ENCODE measurements around the gene GBX2.
A peak's percentile ranks its signal among the peaks of the same experiment; 100 is the strongest.
"Not testable (repeated sequence)": the region's sequence is repeated elsewhere in the genome, so short reads cannot be mapped to it uniquely, and the experiment has no call there.

Gene GBX2

GRCh38 chr2:236156095-236156859 is 11.9 kb downstream of the GBX2 start:
- Mint-ChIP-seq H3K4me1 (peaks cover 6% of the 10 kb centered on the region), H3K4me3 (no peak overlapping the region), H3K36me3 (no peaks in the 10 kb centered on the region), H3K27ac (no peak overlapping the region), H3K9me3 (peaks cover 7% of the 10 kb centered on the region)
- ATAC-seq (no peak), DNase-seq (ENCODE audit: low spot score in 2 of 2) (no peak)

DNA sequence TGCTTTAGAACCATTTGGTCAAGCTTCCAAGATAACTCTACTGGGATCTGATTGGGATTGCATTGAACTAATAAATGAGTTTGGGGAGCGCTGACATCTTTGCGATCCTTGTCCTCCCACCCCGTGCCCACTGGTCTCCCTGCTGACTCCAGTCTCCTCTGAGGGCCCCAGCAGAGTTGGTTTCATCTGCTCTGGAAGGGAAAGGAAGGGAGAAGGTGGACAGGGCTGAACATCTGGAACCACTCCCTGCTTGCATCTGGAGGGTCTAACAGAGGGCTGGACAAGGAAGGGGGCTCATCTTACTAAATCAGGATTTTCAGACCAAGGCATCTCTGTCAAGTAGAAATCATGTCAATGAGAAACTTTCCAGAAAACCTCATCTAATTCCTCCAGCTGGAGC is 12.8 kb downstream of the GBX2 start:
- no peak overlapping the region for H3K4me3 Mint-ChIP-seq
- H3K27ac Mint-ChIP-seq, result no peak overlapping the region

GRCh38 chr2:236146436-236146835 is 21.8 kb downstream of the GBX2 start:
- no peak for DNase-seq (ENCODE audit: low spot score in 2 of 2)
- H3K36me3 Mint-ChIP-seq, result no peaks in the 10 kb centered on the region

More for the DNA sequence above, 12.8 kb downstream of the GBX2 start:
- ATAC-seq (no peak), DNase-seq (ENCODE audit: low spot score in 2 of 2) (no peak)
- peaks cover 7% of the 10 kb centered on the region for H3K9me3 Mint-ChIP-seq
- peaks cover 6% of the 10 kb centered on the region for H3K4me1 Mint-ChIP-seq
- H3K36me3 Mint-ChIP-seq, result no peaks in the 10 kb centered on the region

DNA sequence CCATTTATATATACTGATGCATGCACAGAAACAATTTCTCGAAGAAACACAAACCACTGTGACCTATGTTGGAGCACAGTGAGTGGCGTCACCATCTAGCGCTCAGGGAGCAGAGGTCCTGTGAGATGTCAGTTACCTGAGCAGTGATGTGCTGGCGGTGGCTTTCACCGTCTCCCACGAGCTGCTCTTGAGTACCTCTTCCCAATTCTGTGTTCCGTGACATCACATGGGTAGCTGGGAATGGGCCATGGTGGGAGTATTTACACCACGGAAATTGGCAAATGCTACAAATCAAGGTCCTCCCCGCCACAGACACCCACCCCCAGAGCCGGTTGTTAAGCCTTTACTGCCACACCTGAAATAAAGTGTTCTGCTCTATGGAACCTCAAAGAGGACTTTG is 24.4 kb downstream of the GBX2 start:
- no peaks in the 10 kb centered on the region for H3K9me3 Mint-ChIP-seq
- DNase-seq (ENCODE audit: low spot score in 2 of 2) (no peak), ATAC-seq (no peak)
- H3K4me1 Mint-ChIP-seq, result peaks cover 6% of the 10 kb centered on the region
- no peak overlapping the region for H3K4me3 Mint-ChIP-seq
- no peak overlapping the region for H3K27ac Mint-ChIP-seq
- no peaks in the 10 kb centered on the region for H3K36me3 Mint-ChIP-seq

More at GRCh38 chr2:236146436-236146835, 21.8 kb downstream of the GBX2 start:
- H3K27ac Mint-ChIP-seq, result no peak overlapping the region
- no peaks in the 10 kb centered on the region for H3K9me3 Mint-ChIP-seq
- no peak for ATAC-seq
- H3K4me3 Mint-ChIP-seq, result no peak overlapping the region
- peaks cover 6% of the 10 kb centered on the region for H3K4me1 Mint-ChIP-seq

DNA sequence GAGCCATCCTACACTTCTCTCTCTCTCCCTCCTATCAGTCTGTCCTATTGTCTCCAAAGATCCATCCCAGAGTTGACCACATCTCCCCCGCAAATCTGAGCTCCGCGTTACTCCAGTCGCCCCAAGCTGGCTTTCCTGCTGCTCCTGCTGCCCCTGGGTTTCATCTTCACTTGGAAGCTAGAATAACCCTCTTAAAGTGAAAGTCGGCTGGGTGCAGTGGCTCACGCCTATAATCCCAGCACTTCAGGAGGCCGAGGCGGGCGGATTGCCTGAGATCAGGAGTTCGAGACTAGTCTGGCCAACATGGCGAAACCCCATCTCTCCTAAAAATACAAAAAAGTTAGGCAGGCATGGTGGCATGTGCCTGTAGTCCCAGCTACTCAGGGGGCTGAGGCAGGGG is 26.6 kb downstream of the GBX2 start:
- H3K4me3 Mint-ChIP-seq; H3K4me1 Mint-ChIP-seq; H3K9me3 Mint-ChIP-seq; H3K36me3 Mint-ChIP-seq; DNase-seq (ENCODE audit: low spot score in 2 of 2); ATAC-seq: not testable (repeated sequence)
- H3K27ac Mint-ChIP-seq, result peak overlapping the region; percentile 83

- Mint-ChIP-seq H3K4me1 (no peaks in the 10 kb centered on the region), H3K9me3 (no peaks in the 10 kb centered on the region), H3K36me3 (no peaks in the 10 kb centered on the region), H3K27ac (no peak overlapping the region), H3K4me3 (no peak overlapping the region)
- ATAC-seq (no peak), DNase-seq (ENCODE audit: low spot score in 2 of 2) (no peak)
These were observed 31.1 kb downstream of the GBX2 start for GRCh38 chr2:236137066-236137465.

DNA sequence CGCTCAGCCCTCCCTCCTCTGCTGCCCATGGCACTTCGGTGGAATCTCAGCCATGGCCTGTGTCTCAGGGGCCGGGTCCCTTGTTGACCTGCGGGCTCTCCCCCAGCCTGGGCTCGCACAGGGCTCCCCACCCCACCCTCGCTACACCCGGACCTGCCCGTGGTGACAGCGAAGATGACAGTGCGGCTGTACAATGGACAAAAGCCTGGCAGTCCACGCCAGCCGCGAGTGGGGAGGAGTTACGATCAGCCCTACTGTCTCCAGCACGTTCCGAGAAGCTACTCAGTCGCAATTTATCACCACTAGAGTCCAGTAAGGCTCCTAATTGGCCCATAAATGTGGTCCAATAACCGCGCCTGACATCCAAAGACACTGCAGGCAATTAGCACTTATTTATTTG is 31.6 kb downstream of the GBX2 start:
- ATAC-seq, result no peak
- H3K27ac Mint-ChIP-seq, result no peak overlapping the region
- no peaks in the 10 kb centered on the region for H3K4me1 Mint-ChIP-seq
- no peaks in the 10 kb centered on the region for H3K9me3 Mint-ChIP-seq
- no peak for DNase-seq (ENCODE audit: low spot score in 2 of 2)
- H3K36me3 Mint-ChIP-seq, result no peaks in the 10 kb centered on the region
- no peak overlapping the region for H3K4me3 Mint-ChIP-seq

DNA sequence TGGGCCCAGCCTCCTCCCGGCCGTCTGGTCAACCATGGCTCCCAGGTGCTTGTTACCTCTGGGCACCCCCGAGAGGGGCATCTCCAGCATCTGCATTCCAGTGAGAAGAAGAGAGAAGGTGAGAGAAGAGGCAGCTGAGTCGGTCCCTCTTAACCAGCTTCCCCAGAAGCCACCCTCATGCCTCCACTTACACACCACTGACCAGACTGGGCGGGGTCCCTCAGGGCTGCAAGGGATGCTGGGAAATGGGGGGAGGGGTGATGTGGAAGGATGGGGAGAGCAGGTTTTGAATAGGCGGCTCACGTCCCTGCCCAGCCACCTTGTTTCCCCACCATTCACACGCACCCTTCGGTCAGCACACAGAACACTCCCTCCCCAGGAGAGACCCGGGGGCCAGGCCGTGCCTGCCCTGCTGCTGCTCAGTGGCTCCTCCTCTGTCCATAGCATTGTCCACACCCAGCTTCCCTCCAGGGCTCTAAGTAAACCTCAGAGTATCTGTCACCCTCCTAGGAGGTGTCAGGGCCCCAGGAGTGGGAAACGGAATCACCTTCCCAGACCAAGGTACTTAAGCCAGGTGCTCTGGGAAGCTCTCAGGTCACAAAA is 34.7 kb downstream of the GBX2 start:
- DNase-seq (ENCODE audit: low spot score in 2 of 2) (no peak), ATAC-seq (no peak)
- Mint-ChIP-seq H3K4me1 (no peaks in the 10 kb centered on the region), H3K9me3 (no peaks in the 10 kb centered on the region), H3K36me3 (no peaks in the 10 kb centered on the region), H3K27ac (no peak overlapping the region), H3K4me3 (no peak overlapping the region)

DNA sequence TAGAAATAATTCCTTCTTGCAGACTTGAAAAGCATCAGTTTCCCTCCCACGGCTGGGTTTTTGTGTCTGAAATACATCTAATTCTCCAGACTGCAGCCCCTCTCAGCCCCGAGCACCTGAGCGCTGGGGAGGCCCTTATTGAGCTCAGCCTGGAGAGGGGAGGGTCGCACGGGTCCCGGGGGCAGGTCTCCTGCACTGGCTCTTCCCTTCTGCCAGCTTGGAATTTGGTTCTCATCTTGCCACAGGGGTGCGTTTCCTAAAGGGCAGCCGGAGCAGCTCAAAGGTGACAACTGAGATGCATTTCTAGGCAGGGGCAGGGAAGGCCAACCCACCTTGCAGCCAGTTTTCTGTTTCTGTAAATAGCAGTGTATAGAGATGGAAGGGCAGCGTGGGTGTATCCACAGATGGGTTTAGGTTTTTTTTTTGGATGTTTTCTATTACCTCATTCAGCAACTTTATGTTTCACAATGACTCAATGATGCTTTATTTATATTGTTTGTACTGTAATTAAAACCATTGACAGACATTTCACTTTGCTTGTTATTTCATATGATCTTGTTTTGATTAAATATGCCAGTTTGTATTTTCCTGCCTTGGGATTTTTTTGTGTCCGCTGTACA is 37.0 kb downstream of the GBX2 start:
- Mint-ChIP-seq H3K36me3 (no peaks in the 10 kb centered on the region), H3K9me3 (no peaks in the 10 kb centered on the region), H3K27ac (no peak overlapping the region), H3K4me1 (no peaks in the 10 kb centered on the region), H3K4me3 (no peak overlapping the region)
- ATAC-seq (no peak), DNase-seq (ENCODE audit: low spot score in 2 of 2) (no peak)

- ATAC-seq (no peak), DNase-seq (ENCODE audit: low spot score in 2 of 2) (no peak)
- Mint-ChIP-seq H3K4me3 (no peak overlapping the region), H3K27ac (no peak overlapping the region), H3K4me1 (no peaks in the 10 kb centered on the region), H3K36me3 (peaks cover under 1% of the 10 kb centered on the region), H3K9me3 (no peaks in the 10 kb centered on the region)
These were observed 37.7 kb downstream of the GBX2 start for GRCh38 chr2:236130349-236130998.

DNA sequence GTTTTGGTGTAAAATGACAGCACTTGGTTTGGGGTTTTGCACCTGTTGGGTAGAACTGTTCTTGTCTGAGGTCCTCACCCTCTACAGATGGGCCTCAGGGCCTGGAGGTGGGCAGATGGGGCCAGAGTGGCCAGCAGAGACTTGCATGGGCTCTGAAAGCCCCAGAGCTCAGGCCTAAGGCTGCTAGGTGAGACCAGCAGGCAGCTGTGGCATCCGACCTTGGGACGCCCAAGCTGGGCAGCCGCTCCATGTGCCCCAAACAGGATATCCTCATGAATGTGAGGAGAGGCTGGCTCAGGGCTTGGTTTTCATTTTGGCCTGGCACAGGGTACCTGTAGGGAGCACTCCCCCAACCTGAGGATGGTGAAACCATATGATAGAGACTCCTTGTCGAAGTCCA is 38.3 kb downstream of the GBX2 start:
- H3K27ac Mint-ChIP-seq, result no peak overlapping the region
- peaks cover 6% of the 10 kb centered on the region for H3K36me3 Mint-ChIP-seq
- no peak overlapping the region for H3K4me3 Mint-ChIP-seq
- H3K9me3 Mint-ChIP-seq, result no peaks in the 10 kb centered on the region
- H3K4me1 Mint-ChIP-seq, result no peaks in the 10 kb centered on the region
- ATAC-seq, result no peak
- DNase-seq (ENCODE audit: low spot score in 2 of 2), result no peak

DNA sequence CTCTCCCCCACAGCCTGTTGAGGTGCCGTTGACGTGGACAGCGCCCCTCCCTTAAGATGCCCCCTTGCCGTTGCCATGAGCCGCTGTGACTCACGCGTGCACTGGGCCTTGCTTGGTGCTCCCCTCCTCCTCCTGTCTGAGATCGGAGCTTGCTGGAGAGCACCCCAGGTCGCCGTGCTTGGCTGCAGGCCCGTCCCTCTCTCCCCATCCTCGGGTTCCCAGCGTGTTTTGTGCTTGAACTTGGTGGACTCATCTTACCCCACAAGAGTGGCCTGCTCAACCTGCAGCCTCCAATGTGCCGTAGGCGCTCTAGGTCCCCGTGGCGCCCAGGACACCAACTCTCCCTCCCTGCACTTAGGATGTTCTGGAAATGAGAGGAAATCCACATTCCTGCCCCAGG is 39.9 kb downstream of the GBX2 start:
- Mint-ChIP-seq H3K4me1 (no peaks in the 10 kb centered on the region), H3K9me3 (no peaks in the 10 kb centered on the region), H3K36me3 (peaks cover 7% of the 10 kb centered on the region), H3K27ac (no peak overlapping the region), H3K4me3 (no peak overlapping the region)
- DNase-seq (ENCODE audit: low spot score in 2 of 2), result no peak
- ATAC-seq, result no peak

DNA sequence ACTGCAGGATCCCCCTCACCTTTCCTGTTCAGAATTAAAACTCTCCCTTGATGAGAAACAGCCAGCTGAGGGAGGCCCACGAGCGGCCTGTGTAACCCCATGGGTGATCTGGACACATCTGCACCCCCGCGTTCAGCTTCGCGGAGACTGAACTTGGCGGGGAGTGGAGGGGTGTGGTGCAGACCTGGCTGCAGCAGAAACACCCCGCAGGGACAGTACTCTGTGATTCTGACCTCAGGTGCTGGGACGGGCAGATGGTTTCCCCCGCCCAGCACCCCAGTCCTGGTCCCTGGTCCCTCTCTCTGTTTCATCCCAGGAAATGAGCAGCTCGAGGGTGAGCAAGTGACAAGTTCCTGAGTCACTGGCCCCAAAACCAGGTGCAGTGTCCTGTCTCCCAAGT is 41.2 kb downstream of the GBX2 start:
- Mint-ChIP-seq H3K4me3 (no peak overlapping the region), H3K9me3 (no peaks in the 10 kb centered on the region), H3K27ac (no peak overlapping the region), H3K36me3 (peaks cover 7% of the 10 kb centered on the region), H3K4me1 (no peaks in the 10 kb centered on the region)
- no peak for DNase-seq (ENCODE audit: low spot score in 2 of 2)
- ATAC-seq, result no peak

GRCh38 chr2:236125541-236125940 is 42.6 kb downstream of the GBX2 start:
- peaks cover 7% of the 10 kb centered on the region for H3K36me3 Mint-ChIP-seq
- no peaks in the 10 kb centered on the region for H3K4me1 Mint-ChIP-seq
- H3K4me3 Mint-ChIP-seq, result no peak overlapping the region
- ATAC-seq (no peak), DNase-seq (ENCODE audit: low spot score in 2 of 2) (no peak)
- H3K27ac Mint-ChIP-seq, result no peak overlapping the region
- H3K9me3 Mint-ChIP-seq, result no peaks in the 10 kb centered on the region

DNA sequence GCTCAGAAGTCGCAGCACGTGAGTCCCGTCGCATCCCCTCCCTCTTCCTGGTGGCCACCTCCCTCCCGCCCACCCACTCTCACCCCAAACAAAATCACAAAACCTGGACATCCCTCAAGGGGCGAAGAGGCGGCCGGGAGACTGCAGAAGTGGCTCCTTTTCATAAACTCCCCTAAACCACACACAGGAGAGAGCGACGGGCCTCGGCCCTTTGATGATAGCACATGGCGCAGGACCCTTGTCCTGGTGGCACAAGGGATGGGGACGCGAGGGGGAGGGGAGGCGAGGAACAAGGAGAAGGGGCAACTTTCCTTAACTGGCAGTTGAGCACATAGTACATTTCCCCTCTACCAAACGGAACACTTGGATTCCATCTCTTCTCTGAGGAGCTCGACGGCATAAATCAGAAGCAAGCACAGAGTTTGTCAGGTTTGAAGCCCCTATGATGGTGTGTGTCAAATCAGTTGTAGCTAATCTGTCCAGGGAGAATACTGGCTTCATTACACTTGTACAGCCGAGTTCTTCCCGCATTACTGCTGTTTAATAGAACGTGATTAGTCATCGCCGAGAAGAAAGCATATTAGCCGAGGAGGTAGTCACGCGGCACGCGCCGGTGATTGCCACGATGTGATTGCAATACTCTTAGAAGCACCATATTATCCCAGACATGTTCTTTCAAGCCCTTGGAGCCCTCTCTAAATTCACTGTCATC is 43.8 kb downstream of the GBX2 start:
- Mint-ChIP-seq H3K9me3 (no peaks in the 10 kb centered on the region), H3K4me1 (no peaks in the 10 kb centered on the region), H3K4me3 (no peak overlapping the region), H3K27ac (no peak overlapping the region), H3K36me3 (peaks cover 7% of the 10 kb centered on the region)
- ATAC-seq (no peak), DNase-seq (ENCODE audit: low spot score in 2 of 2) (no peak)

Data from stimulated activated effector memory CD8-positive, alpha-beta T cell treated with anti-CD3 and anti-CD28 coated beads, Interleukin-12 subunit alpha, Interleukin-12 subunit beta, amount 100 ng/mL, for 72 hours (primary cell).